ENCODE data around the gene CDC42BPG.

CDC42BPG gene

DNA sequence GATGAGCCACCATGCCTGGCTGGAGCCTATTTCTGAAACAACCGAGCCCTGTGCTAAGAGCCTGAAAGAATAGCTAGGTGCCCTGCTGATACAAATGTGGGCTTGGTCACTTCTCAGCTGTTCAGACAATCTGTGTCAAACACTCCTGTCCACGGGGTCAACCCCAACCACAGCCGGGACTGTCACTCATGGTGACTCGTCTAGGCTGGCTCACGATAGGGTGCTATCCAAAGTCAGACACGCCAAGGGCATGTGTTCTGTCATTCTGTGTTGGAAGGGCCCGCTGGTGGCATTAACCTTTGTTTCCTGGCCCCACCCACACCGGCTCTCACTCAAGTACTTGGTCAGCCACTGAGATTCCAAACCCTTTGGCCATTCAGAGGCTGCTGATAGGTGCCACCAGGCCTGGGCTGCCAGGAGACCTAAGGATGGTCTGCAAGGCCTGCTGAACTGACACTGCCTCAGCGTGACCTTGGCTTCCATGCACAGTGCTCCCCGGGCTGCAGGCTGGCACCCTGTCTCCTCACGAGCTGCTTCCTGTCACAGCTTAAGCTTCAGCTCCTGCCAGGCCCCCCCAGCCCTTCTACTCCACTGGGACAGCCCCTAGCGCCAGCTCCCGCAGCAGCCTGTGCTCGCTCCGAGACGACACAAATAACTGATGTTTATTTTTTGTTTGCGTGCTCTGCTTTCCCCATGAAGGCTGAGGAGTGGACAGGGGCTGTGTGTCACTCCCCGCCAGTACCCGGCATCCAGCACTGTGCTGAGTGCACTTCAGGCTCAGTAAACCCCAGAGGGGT, 14.2 kb upstream of the CDC42BPG start:
- Histone ChIP-seq H3K9ac (peak overlapping the region; percentile 63 to 88 (median 81); a peak in 21 of 22 replicates), H3K4me3 (peak overlapping the region in 9 of 10 experiments; percentile 10 to 59 (median 43); a peak in 13 of 20 replicates), H3K9me3 (replicated peaks in 1 of 11) (no peaks in the 10 kb centered on the region), H3K4me1 (peaks cover 100% of the 10 kb centered on the region in 10 experiments), H3K27me3 (no peaks in the 10 kb centered on the region), H4K20me1 (peaks cover 0 to 55% (median 17%) of the 10 kb centered on the region in 11 experiments; a peak in 12 of 22 replicates), H3K4me2 (peak overlapping the region; percentile 93 to 100 (median 98)), H3K36me3 (peaks cover 22 to 57% (median 33%) of the 10 kb centered on the region in 11 experiments), H3K27ac (peak overlapping the region in 10 of 11 experiments; percentile 55 to 98 (median 94); a peak in 21 of 22 replicates)
- TF ChIP-seq Cebpa-rat (IDR thresholded peaks at IDR 0.05), result no peak

DNA sequence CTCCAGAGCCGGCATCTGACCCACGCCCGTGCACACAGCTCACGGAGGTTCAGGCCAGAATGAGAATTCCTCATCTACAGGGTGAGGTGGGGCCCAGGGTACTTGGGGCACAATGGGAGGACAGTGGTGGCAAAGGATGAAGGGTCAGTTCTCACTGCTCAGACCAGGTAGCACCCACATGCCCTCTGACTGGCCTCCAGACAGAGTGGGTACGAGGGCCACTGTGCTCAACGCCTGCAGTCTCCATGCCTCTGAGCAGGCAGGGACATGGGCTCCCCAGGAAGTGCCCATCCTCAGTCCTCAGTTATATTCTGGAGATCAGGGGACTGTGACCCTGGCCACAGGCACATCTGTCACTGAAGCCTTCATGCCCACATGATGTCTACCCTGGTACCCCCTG, 13.0 kb upstream of the CDC42BPG start:
- Histone ChIP-seq H3K9ac (peak overlapping the region; percentile 40 to 88 (median 76); a peak in 19 of 22 replicates), H3K27me3 (no peaks in the 10 kb centered on the region), H3K4me3 (peak overlapping the region in 2 of 10 experiments; percentile 8 to 30; a peak in 3 of 20 replicates), H3K4me1 (peaks cover 100% of the 10 kb centered on the region in 10 experiments), H3K27ac (peak overlapping the region in 10 of 11 experiments; percentile 39 to 98 (median 94); a peak in 19 of 22 replicates), H3K36me3 (peaks cover 24 to 61% (median 45%) of the 10 kb centered on the region in 11 experiments), H3K4me2 (peak overlapping the region; percentile 93 to 100 (median 98)), H4K20me1 (peaks cover 5 to 55% (median 22%) of the 10 kb centered on the region in 11 experiments; a peak in 16 of 22 replicates), H3K9me3 (replicated peaks in 1 of 11) (no peaks in the 10 kb centered on the region)
- no peak for TF ChIP-seq Cebpa-rat (IDR thresholded peaks at IDR 0.05)

DNA sequence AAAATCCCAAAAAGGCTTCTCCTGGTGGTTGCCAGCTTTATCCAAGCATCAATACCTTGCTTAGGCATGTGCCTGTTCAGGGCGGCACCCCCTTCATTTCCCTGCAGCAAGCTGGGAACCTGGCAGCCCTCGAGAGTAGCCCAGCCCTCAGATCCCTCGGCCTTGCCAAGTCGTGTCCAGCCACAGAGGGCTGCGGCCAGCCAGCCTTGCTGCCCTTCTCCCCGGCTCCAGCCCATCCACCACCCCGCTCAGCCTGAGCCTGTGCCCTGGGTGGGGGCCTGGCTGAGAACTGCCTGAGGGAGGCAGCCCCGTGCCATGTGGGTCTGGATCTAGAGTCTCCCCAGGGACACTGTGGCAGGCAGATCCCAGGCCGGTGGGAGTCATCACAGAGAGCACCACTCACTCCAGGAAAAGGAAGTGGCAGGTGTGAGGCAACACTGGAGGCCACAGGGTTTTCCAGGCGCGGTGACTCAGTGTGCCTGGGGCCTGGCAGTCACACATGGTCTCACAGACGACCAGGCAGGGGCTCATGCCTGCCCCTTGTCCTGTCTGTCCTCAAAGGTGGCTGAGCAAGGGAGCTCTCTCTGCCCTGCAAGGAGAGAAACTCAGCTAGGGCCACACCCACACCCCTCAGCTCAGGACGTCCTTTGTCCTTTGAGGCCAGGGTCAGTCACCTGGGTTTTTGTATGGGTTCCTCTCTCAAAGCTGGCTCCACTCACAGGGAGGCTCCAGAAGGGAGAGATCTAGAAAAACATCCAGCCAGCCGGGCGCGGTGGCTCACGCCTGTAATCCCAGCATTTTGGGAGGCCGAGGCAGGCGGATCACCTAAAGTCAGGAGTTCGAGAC, 12.2 kb upstream of the CDC42BPG start:
- Histone ChIP-seq H3K36me3 (peaks cover 24 to 69% (median 48%) of the 10 kb centered on the region in 11 experiments), H3K27me3 (no peaks in the 10 kb centered on the region), H3K4me2 (peak overlapping the region; percentile 93 to 100 (median 98)), H3K27ac (peak overlapping the region in 10 of 11 experiments; percentile 47 to 98 (median 94); a peak in 19 of 22 replicates), H3K9me3 (replicated peaks in 1 of 11) (no peaks in the 10 kb centered on the region), H3K4me3 (peak overlapping the region in 6 of 10 experiments; percentile 9 to 57 (median 30); a peak in 8 of 20 replicates), H3K9ac (peak overlapping the region; percentile 40 to 88 (median 76)), H3K4me1 (peaks cover 100% of the 10 kb centered on the region in 10 experiments), H4K20me1 (peaks cover 12 to 64% (median 30%) of the 10 kb centered on the region in 11 experiments; a peak in 18 of 22 replicates)
- peak; percentile 11 to 93 (median 85); a peak in 18 of 22 replicates for TF ChIP-seq Cebpa-rat (IDR thresholded peaks at IDR 0.05)

DNA sequence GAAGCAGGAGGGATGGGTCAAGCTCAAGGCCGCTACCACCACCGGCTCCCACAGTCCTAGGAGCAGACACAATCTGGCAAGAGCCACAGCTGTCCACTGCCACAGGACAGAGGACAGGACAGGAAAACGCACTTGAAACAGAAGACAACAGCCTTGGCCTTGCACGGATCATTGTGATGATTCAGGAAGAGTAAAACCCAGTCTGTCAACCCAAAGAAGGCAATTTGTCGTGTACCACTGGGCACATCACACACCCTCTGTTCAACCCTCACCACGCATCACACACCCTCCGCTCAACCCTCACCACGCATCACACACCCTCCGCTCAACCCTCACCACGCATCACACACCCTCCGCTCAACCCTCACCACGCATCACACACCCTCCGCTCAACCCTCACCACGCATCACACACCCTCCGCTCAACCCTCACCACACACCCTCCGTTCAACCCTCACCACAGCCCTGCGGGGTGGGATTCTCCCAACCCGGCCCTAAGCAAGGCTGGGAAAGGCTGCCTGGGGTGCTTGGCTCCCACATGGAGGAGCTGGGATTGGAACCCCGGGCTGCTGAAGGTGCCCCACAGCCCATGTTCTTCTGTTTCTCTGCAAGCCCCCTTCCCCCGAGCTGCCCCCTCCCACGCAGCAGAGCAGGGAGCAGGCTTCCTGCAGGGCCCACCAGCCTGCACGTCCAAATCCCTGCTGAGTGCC, 11.3 kb upstream of the CDC42BPG start:
- Histone ChIP-seq H3K9me3 (replicated peaks in 1 of 11) (no peaks in the 10 kb centered on the region), H3K27ac (peak overlapping the region in 10 of 11 experiments; percentile 47 to 98 (median 94); a peak in 19 of 22 replicates), H3K4me1 (peaks cover 100% of the 10 kb centered on the region in 10 experiments), H3K4me3 (peak overlapping the region in 6 of 10 experiments; percentile 9 to 57 (median 35); a peak in 9 of 20 replicates), H3K4me2 (peak overlapping the region; percentile 93 to 100 (median 98)), H3K27me3 (no peaks in the 10 kb centered on the region), H3K36me3 (peaks cover 24 to 69% (median 45%) of the 10 kb centered on the region in 11 experiments), H3K9ac (peak overlapping the region in 10 of 11 experiments; percentile 40 to 88 (median 77); a peak in 17 of 22 replicates), H4K20me1 (peaks cover 16 to 67% (median 38%) of the 10 kb centered on the region in 11 experiments; a peak in 20 of 22 replicates)
- no peak for TF ChIP-seq Cebpa-rat (IDR thresholded peaks at IDR 0.05)

DNA sequence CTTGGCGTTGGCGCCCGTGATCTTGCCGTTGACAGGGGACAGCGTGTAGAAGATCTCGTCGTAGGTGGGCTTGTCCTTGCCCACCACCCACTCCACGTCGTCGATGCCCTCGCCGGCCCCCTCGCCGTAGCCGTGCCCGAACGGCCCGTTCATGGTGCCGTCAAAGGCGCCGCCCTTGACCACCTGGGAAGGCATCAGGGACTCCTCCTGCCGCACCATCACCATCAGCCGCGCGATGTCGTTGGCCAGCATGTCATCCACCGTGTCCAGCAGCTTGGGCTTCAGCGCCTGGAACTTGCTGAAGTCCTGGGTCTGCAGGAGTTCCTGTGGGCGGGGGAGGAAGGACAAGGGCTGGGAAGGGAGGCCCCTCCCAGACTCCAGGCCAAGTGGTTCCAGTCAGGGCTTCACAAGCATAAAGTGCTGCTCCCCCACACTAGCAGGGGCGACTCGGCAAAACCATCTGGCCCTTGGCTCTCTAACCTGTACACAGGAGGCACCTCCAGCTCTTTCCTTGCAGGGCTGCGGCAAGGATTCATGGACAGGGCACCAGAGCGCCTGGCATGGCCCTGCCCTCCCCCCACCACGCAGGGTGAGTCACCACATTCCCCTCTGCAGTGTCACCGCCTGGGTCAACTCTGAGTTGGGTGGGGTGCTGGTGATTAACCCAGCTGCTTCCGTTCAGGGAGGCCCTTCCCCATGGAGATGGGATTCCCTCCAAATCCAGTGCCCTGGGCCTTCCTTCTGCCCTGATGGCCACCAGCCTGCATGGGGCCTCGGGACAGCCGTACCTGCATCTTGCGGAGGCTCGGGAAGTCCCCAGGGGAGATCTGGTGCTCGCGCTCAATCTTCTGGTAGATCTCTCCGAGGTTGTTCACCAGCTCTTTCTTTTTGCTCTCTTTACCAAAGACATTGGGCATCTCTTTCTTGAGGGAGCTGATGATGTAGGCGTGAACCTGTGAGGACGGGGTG, 10.4 kb upstream of the CDC42BPG start:
- Histone ChIP-seq H4K20me1 (peaks cover 16 to 67% (median 38%) of the 10 kb centered on the region in 11 experiments; a peak in 20 of 22 replicates), H3K4me3 (peak overlapping the region in 6 of 10 experiments; percentile 8 to 57 (median 37); a peak in 10 of 20 replicates), H3K4me1 (peaks cover 99 to 100% (median 100%) of the 10 kb centered on the region in 10 experiments)

DNA sequence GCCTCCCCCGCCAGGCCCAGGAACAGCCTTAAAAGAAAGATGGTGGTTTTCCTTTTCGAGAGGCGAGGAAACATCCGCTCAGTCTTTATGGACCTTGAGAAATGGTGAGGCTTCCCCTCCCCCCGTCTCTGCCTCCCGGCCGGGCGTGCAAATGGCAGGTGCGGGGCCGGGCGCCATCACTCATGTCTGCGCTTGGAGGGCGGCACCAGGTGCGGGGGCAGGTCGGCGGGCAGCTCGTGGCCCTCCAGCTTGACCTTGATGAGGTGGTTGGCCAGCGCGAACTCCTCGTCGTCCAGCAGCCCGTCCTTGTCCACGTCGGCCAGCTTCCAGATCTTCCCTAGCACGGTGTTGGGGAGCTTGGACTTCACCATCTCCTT, 9.7 kb upstream of the CDC42BPG start:
- peak overlapping the region; percentile 93 to 100 (median 98) for H3K4me2 ChIP-seq
- TF ChIP-seq Cebpa-rat (IDR thresholded peaks at IDR 0.05), result no peak
- H3K9me3 ChIP-seq (replicated peaks in 1 of 11), result no peaks in the 10 kb centered on the region
- H3K9ac ChIP-seq, result peak overlapping the region in 10 of 11 experiments; percentile 43 to 88 (median 61); a peak in 15 of 22 replicates
- H3K27ac ChIP-seq, result peak overlapping the region in 9 of 11 experiments; percentile 84 to 98 (median 94); a peak in 16 of 22 replicates
- H3K4me3 ChIP-seq, result peak overlapping the region in 8 of 10 experiments; percentile 8 to 57 (median 36); a peak in 10 of 20 replicates
- peaks cover 24 to 63% (median 45%) of the 10 kb centered on the region in 11 experiments for H3K36me3 ChIP-seq
- no peaks in the 10 kb centered on the region for H3K27me3 ChIP-seq
- peaks cover 99 to 100% (median 100%) of the 10 kb centered on the region in 10 experiments for H3K4me1 ChIP-seq
- H4K20me1 ChIP-seq, result peaks cover 16 to 67% (median 40%) of the 10 kb centered on the region in 11 experiments; a peak in 20 of 22 replicates

More for the DNA sequence above, 10.4 kb upstream of the CDC42BPG start:
- H3K4me2 ChIP-seq, result peak overlapping the region; percentile 93 to 100 (median 98)
- H3K9ac ChIP-seq, result peak overlapping the region in 9 of 11 experiments; percentile 65 to 88 (median 78); a peak in 16 of 22 replicates
- no peaks in the 10 kb centered on the region for H3K9me3 ChIP-seq (replicated peaks in 1 of 11)
- no peak for TF ChIP-seq Cebpa-rat (IDR thresholded peaks at IDR 0.05)
- no peaks in the 10 kb centered on the region for H3K27me3 ChIP-seq
- H3K27ac ChIP-seq, result peak overlapping the region in 10 of 11 experiments; percentile 4 to 98 (median 94); a peak in 18 of 22 replicates
- peaks cover 24 to 64% (median 45%) of the 10 kb centered on the region in 11 experiments for H3K36me3 ChIP-seq

All from BLaER1 treated with 17β-estradiol and CSF1 and Interleukin-3, amounts not matched to agents 10 nM and 100 nM (cell line).